AG09309 (cell line): ENCODE measurements around the gene CEP57L1.

Experiments used
- DNase-seq: peaks from one replicate; pipeline ENCODE4 v3.0.0-alpha.2; 2010; ENCODE audit warnings: low read depth
- H3K4me3 ChIP-seq: 2 replicates; pipeline ENCODE4 v1.5.1; 2011; ENCODE audit warnings: mild to moderate bottlenecking, low read depth, low read length, moderate library complexity; ENCODE audit not compliant: control insufficient read depth
- CTCF ChIP-seq: IDR thresholded peaks from 2 replicates; pipeline ENCODE4 v1.5.1; 2011; ENCODE audit warnings: mild to moderate bottlenecking, low read depth, low read length, inconsistent platforms; ENCODE audit not compliant: insufficient read depth, control insufficient read depth; ENCODE audit errors: missing control alignments

CEP57L1 gene

GRCh38 chr6:109052018-109052651 is 43.2 kb upstream of the CEP57L1 start:
- DNase-seq, result no peak
- H3K4me3 ChIP-seq, result no peak overlapping the region
- TF ChIP-seq CTCF, result no peak

- TF ChIP-seq CTCF, result no peak
- no peak for DNase-seq
- H3K4me3 ChIP-seq, result no peak overlapping the region
Measured at GRCh38 chr6:109052852-109053251, 42.5 kb upstream of the CEP57L1 start.

GRCh38 chr6:109053336-109053735 is 42.0 kb upstream of the CEP57L1 start:
- no peak overlapping the region for H3K4me3 ChIP-seq
- no peak for DNase-seq
- TF ChIP-seq CTCF, result no peak

GRCh38 chr6:109055771-109056235 is 39.5 kb upstream of the CEP57L1 start:
- TF ChIP-seq CTCF, result no peak
- DNase-seq, result peak; percentile 52

GRCh38 chr6:109056661-109057060 is 38.6 kb upstream of the CEP57L1 start:
- no peak overlapping the region for H3K4me3 ChIP-seq
- TF ChIP-seq CTCF, result no peak
- no peak for DNase-seq

More at GRCh38 chr6:109055771-109056235, 39.5 kb upstream of the CEP57L1 start:
- no peak overlapping the region for H3K4me3 ChIP-seq

GRCh38 chr6:109058620-109059019 is 36.7 kb upstream of the CEP57L1 start:
- no peak overlapping the region for H3K4me3 ChIP-seq
- no peak for DNase-seq
- no peak for TF ChIP-seq CTCF

GRCh38 chr6:109059153-109059552 is 36.2 kb upstream of the CEP57L1 start:
- no peak overlapping the region for H3K4me3 ChIP-seq
- TF ChIP-seq CTCF, result no peak
- DNase-seq, result no peak
